Activated T-cell treated with anti-CD3 and anti-CD28 coated beads, Interleukin-2, amount 50 U/mL, for 24 hours (primary cell): ENCODE data around the gene PARP2.
A peak's percentile ranks its signal among the peaks of the same experiment; 100 is the strongest.

Experiments used
- DNase-seq: peaks from one replicate; pipeline ENCODE4 v3.0.0-alpha.2; 2020
- H3K27ac Mint-ChIP-seq: 2 replicates; pipeline ENCODE4 v1.8.0; 2020; ENCODE audit warnings: mild to moderate bottlenecking, mixed read lengths
- H3K27me3 Mint-ChIP-seq: 2 replicates; pipeline ENCODE4 v1.8.0; 2020; ENCODE audit warnings: mixed read lengths
- H3K36me3 Mint-ChIP-seq: 2 replicates; pipeline ENCODE4 v1.8.0; 2020; ENCODE audit warnings: low read depth, mixed read lengths
- H3K4me1 Mint-ChIP-seq: 2 replicates; pipeline ENCODE4 v1.8.0; 2020; ENCODE audit warnings: low read depth, mixed read lengths
- H3K4me3 Mint-ChIP-seq: 2 replicates; pipeline ENCODE4 v1.8.0; 2020; ENCODE audit warnings: mild to moderate bottlenecking, moderate library complexity, mixed read lengths
- H3K9me3 Mint-ChIP-seq: 2 replicates; pipeline ENCODE4 v1.8.0; 2020; ENCODE audit warnings: mixed read lengths

Gene PARP2, protein sequence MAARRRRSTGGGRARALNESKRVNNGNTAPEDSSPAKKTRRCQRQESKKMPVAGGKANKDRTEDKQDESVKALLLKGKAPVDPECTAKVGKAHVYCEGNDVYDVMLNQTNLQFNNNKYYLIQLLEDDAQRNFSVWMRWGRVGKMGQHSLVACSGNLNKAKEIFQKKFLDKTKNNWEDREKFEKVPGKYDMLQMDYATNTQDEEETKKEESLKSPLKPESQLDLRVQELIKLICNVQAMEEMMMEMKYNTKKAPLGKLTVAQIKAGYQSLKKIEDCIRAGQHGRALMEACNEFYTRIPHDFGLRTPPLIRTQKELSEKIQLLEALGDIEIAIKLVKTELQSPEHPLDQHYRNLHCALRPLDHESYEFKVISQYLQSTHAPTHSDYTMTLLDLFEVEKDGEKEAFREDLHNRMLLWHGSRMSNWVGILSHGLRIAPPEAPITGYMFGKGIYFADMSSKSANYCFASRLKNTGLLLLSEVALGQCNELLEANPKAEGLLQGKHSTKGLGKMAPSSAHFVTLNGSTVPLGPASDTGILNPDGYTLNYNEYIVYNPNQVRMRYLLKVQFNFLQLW

DNA sequence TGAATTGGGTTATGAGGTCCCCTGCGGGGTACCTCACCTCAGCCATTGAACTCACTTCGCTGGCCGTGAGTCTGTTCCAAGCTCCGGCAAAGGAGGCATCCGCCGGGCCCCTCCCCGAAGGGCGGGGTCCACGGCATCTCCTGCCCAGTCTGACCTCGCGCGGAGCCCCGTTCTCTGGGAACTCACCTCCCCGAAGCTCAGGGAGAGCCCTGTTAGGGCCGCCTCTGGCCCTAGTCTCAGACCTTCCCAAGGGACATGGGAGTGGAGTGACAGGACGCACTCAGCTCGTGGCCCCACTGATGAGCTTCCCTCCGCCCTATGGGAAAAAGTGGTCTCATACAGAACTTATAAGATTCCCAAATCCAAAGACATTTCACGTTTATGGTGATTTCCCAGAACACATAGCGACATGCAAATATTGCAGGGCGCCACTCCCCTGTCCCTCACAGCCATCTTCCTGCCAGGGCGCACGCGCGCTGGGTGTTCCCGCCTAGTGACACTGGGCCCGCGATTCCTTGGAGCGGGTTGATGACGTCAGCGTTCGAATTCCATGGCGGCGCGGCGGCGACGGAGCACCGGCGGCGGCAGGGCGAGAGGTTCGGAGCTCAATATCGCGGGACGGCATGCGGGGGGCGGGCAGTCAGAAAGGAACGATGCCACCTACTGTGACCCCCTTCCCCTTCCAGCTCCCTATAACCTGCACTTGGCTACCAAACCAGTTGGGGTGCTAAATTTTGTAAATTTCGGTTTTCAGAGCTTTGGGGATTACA, at the start of gene PARP2:
Gene PARP2 (plus strand): TSS at position 544 of the 770 bp plus-strand sequence. CDS start 7 bp downstream, at position 551.
- Mint-ChIP-seq H3K27ac (peak within 1 kb of the TSS; percentile 96), H3K27me3 (no peaks in the 10 kb centered on the region), H3K36me3 (peaks cover 41% of the 10 kb centered on the region), H3K9me3 (no peaks in the 10 kb centered on the region), H3K4me3 (peak within 1 kb of the TSS; percentile 91), H3K4me1 (peaks cover 18% of the 10 kb centered on the region)
- DNase-seq = peak; percentile 95

DNA sequence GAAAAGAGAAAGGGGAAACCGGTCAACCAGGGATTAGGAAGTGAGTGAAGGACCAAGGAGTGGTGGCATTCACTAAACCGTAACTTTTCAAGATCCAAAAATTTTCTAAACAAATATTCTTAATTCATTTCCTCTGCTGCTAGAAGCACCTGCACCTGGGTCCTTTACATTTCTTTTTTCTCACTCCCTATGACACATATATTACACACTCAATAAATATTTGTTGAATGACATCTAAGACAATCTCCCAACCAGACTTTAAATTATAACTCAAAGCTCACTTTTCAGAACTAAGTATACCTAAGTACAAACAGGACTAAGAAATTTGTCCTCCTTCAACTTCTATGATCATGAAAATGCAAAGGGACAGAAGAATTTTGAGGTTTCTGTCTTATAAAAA, 48.8 kb upstream of the PARP2 start:
- DNase-seq = no peak
- no peak overlapping the region for H3K27ac Mint-ChIP-seq
- no peaks in the 10 kb centered on the region for H3K27me3 Mint-ChIP-seq
- peaks cover 3% of the 10 kb centered on the region for H3K4me1 Mint-ChIP-seq
- H3K36me3 Mint-ChIP-seq = peaks cover 84% of the 10 kb centered on the region
- H3K4me3 Mint-ChIP-seq = no peak overlapping the region
- H3K9me3 Mint-ChIP-seq = no peaks in the 10 kb centered on the region

DNA sequence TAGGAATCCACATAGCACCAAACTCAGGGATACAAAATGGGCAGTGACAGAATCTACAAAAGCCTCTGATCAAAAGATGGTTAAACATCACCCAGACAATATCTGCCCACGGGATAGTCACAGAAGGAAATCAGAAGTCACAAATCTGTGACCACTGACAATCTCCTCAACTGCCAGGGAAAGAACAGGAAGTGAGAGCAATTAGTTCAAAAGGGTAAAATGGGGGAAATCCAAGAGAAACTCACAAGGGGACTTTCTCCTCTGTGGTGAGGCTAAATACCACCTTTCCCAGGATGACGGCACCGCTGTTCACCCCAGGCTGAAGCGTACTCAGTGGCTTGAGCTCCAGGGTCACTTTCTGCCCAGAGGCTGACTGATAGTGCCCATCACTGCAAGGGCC, 48.4 kb upstream of the PARP2 start:
- no peak overlapping the region for H3K27ac Mint-ChIP-seq
- no peaks in the 10 kb centered on the region for H3K27me3 Mint-ChIP-seq
- peaks cover 3% of the 10 kb centered on the region for H3K4me1 Mint-ChIP-seq
- H3K36me3 Mint-ChIP-seq = peaks cover 82% of the 10 kb centered on the region
- DNase-seq = no peak
- no peaks in the 10 kb centered on the region for H3K9me3 Mint-ChIP-seq
- no peak overlapping the region for H3K4me3 Mint-ChIP-seq

DNA sequence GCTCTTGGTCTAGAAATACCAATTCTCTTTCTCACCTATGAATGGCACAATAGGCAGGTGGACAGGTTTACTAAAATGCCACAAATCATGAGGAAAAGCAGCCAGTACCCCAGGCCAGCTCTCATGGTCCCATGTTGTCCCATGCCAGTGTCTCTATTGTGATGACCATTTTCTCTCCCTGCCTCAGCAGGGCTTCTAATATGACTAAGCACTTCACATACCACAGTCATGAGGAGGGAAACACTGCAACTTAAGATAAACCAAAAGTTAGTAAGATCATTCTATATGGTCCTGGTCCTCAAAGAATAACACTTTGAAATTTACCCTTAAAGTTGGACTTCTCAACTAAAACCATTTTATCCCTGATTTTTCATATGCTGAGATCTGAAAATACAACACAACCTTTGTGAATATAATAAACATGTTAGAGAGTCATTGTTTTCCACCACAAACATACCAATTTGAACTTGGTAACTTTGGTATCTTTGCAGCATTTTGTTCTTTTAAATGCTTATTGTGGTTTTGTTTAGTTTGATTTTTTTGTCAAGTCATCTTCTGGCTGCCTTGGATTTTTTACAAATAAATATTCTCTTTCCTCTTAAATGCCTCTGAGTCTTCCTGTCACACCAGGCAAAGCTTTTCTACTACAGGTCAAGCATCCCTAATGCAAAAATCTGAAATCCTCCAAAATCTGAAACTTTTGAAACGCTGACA, 41.2 kb upstream of the PARP2 start:
- peaks cover 31% of the 10 kb centered on the region for H3K4me1 Mint-ChIP-seq
- no peaks in the 10 kb centered on the region for H3K9me3 Mint-ChIP-seq
- no peak overlapping the region for H3K4me3 Mint-ChIP-seq
- DNase-seq = no peak
- peak overlapping the region; percentile 48 for H3K27ac Mint-ChIP-seq
- H3K36me3 Mint-ChIP-seq = peaks cover 58% of the 10 kb centered on the region
- no peaks in the 10 kb centered on the region for H3K27me3 Mint-ChIP-seq

DNA sequence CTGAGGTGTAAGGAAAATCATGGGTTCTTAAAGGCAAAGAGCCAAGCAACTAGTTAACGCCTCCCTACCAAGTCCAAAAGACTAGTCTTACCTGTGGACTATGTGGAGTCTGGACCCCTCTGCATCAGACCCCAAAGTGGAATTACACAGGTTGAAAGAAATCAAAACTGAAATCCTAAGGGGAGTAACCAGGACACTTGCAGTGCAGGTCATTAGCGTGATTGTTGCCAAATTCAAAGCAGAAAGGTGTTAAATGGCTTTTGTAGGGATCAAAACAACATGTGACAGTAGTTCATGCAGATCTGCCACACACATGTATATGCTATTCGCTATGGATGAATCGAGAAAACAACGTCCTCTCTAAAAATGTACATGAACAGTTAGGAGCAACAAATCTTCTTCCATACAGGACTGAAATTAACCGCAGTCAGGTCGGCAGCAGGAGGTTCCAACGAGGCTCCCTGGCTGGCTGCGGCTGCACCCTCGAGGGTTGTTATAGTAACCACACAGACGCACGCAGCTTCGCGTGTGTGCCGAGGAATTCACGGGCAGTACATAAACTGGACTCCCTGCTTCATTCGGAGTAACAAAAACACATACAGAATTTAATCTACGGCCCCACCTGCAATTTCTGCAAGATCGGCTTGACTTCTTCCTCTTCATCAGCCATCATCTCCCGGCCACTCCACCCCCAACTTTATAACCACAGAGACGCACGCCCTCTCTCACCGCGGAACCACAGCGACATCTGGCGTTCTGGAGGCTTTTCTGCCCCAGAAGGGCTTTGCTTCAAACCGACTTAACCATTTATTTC, 38.0 kb upstream of the PARP2 start, which contains the start of gene TTC5:
Gene TTC5 (minus strand): TSS at position 687 of the 814 bp plus-strand sequence. CDS start 14 bp downstream, at position 673.
- Mint-ChIP-seq H3K4me3 (peak within 1 kb of the TSS; percentile 88), H3K36me3 (peaks cover 35% of the 10 kb centered on the region), H3K27me3 (no peaks in the 10 kb centered on the region), H3K4me1 (peaks cover 31% of the 10 kb centered on the region), H3K9me3 (no peaks in the 10 kb centered on the region), H3K27ac (peak within 1 kb of the TSS; percentile 82)
- peak; percentile 95 for DNase-seq

DNA sequence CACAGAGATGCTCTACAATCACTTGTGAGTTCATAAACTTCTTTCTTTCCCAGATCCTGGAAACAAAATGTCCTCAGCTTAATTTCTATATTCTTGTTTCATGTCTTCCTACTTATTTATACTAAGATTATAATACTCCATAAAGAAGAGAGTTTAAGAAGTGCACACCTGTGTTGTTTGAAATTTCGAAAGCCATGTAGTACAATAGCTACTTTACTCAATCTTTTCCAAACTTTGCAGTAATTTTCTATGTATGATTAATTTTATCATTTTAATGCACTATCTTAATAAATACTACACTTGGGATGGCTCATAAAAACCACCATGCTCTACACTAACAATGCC, 37.4 kb upstream of the PARP2 start:
- peak overlapping the region; percentile 88 for H3K4me3 Mint-ChIP-seq
- no peak for DNase-seq
- H3K27ac Mint-ChIP-seq = peak overlapping the region; percentile 82
- H3K36me3 Mint-ChIP-seq = peaks cover 29% of the 10 kb centered on the region
- H3K9me3 Mint-ChIP-seq = no peaks in the 10 kb centered on the region
- H3K27me3 Mint-ChIP-seq = no peaks in the 10 kb centered on the region
- peaks cover 31% of the 10 kb centered on the region for H3K4me1 Mint-ChIP-seq

DNA sequence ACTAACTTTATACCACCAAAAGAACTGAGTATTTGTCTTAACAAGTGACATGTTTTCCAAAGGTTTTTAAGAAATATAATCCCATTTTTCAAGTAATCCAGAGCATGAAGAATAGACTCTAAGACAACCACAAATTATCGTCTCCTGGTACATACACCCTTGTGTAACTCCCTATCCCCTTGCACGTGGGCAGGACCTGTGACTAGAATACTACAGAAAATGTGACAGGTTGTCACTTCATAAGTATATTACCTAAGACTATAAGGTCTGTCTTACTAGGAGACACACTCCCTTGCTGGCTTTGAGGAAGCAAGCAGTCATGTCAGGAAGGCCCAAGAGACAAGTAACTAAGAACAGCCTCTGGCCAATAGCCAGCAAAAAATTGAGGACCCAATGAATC, 29.4 kb upstream of the PARP2 start:
- Mint-ChIP-seq H3K36me3 (peaks cover 71% of the 10 kb centered on the region), H3K4me3 (no peak overlapping the region), H3K27me3 (no peaks in the 10 kb centered on the region)

DNA sequence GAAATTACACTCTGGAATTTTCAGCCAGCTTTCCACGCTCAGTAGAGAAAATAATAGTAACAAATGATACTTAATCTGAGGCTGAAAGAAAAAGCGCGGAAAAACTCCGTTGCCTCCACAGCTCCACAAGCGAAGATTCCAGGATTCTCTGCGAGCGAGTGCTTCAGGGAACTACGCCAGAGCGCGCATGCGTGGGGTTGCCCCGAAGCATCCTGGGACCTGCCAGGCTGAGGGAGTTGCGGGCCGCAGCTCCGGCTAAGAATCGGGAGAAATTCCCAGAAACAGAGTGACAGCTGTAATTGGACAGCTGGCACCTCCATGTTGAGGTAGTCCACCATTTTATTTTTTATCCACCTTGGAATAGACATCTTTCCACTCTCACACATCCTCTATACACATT, 25.7 kb upstream of the PARP2 start:
- Mint-ChIP-seq H3K4me3 (no peak overlapping the region), H3K4me1 (no peaks in the 10 kb centered on the region), H3K9me3 (no peaks in the 10 kb centered on the region), H3K36me3 (peaks cover 90% of the 10 kb centered on the region), H3K27ac (no peak overlapping the region), H3K27me3 (no peaks in the 10 kb centered on the region)
- no peak for DNase-seq

More for the DNA sequence above, 29.4 kb upstream of the PARP2 start:
- Mint-ChIP-seq H3K4me1 (no peaks in the 10 kb centered on the region), H3K27ac (no peak overlapping the region), H3K9me3 (no peaks in the 10 kb centered on the region)
- no peak for DNase-seq

DNA sequence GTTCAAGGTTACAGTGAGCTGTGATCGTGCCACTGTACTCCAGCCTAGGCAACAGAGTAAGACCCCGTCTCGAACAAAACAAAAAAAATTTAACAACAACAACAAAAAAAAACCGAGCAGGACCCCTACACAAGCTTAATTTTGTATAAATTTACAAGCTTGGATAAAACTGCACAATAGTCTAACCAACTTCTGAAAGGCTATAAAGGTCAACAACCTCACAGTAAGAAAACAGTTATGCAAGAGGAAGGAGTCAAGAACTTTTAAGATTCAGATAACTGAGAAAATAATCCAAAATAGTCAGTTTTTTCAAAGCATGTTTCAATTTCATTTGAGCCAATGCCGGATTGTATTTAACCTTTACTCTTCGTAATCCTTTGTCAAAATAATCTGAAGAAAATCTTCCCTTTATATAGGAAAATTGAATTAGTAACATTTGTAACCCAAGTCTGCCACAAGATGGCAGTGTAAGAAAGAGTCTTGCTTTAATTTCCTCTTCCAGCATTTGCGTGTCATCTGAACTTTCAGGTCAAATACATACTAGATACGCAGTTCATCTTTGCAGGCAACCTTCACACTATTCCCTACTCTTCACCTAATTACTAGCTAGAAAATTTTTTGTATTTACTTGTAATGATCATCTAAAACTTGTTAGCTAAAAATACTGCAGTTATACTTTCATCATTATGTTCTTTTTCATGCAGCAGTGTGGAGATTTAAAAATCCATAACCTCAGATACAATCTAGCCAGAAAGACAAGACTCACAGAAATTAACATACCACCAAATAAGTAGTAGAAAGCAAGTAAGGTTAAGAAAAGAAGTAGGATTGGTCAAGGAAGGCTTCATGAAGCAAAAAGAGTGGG, 16.2 kb upstream of the PARP2 start:
- DNase-seq = no peak
- Mint-ChIP-seq H3K27ac (peak overlapping the region; percentile 75), H3K4me3 (peak overlapping the region; percentile 45), H3K27me3 (no peaks in the 10 kb centered on the region), H3K36me3 (peaks cover 89% of the 10 kb centered on the region), H3K9me3 (no peaks in the 10 kb centered on the region), H3K4me1 (peaks cover 46% of the 10 kb centered on the region)

DNA sequence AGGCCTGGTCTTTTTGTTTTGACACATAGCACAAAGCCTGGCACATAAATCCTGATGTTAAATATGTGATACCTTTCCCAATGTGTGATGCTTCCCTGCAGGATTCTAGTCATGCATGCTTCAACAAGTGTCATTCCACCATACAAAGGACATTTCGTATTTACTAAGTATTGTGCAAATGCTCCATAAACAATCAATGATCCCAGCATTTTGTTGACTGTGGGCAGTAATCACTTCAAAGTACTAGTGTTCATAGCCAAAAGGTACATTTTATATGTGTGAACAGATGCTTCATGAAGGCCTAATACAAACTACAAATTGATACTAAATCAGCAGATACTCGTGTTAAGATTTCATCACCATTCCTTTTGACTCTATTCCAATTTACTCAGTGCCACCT, 14.7 kb upstream of the PARP2 start:
- no peaks in the 10 kb centered on the region for H3K27me3 Mint-ChIP-seq
- H3K4me3 Mint-ChIP-seq = no peak overlapping the region
- no peak for DNase-seq
- peaks cover 86% of the 10 kb centered on the region for H3K36me3 Mint-ChIP-seq
- H3K9me3 Mint-ChIP-seq = no peaks in the 10 kb centered on the region
- H3K4me1 Mint-ChIP-seq = peaks cover 51% of the 10 kb centered on the region
- peak overlapping the region; percentile 63 for H3K27ac Mint-ChIP-seq

DNA sequence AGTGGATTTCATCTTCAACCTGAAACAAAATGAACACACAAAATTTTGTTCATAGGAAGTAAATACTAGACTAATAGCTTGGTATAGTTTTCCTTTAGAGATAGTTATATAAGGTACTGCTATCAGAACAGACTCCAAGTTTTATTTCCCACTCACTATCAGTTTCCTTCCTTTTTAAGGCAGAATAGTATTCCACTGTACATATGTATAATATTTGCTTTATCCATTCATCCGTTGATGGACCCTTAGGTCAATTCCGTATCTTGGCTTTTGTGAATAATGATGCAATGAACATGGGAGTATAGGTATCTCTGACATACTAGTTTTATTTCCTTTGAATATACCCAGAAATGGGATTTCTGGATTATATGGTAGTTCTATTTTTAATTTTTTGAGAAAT, 14.1 kb upstream of the PARP2 start:
- Mint-ChIP-seq H3K36me3 (peaks cover 79% of the 10 kb centered on the region), H3K9me3 (no peaks in the 10 kb centered on the region), H3K27me3 (no peaks in the 10 kb centered on the region), H3K4me3 (no peak overlapping the region), H3K4me1 (peaks cover 56% of the 10 kb centered on the region), H3K27ac (no peak overlapping the region)
- no peak for DNase-seq

DNA sequence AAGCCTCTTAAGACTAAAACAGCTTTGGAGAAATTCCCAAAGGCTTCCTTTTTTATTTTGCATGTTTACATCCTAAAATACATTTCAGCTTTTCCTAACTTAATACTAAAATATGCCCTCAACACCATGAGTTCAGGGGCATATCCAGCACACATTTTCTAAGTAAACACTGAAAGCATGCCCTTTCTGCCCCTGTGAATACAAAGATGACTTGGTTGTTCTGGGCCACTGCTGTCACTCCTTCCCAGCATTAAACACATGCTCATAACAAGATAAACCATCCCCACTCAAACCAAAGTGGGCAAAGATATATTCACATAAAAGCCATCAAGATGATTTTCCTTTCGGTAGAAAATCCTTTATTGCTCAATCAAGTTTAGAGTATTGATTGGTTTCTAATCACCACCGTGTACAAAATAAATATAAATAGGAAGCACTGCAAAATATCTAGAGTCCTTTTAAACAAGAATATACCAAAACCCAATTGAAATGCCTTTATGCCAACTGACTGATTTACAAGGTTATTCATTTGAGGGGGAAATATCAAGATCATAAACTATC, 12.3 kb upstream of the PARP2 start:
- Mint-ChIP-seq H3K4me1 (peaks cover 61% of the 10 kb centered on the region), H3K4me3 (peak overlapping the region; percentile 96)

DNA sequence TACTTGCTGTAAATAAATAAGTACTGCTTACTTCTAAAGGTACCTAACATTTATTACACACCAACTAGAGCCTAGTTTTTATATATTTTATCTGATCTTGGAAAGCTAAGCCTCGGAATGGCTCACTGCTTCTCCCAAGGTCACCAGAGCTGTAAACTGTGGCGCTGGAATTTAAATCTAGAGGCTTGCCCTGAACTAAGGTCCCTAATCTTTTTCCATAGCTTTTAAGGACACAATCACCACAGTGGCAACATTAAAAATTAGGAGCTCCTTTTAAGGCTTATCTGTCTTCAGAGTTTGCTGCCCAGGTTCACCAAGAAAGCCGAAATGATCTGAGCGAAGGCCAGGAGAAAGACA, 11.0 kb upstream of the PARP2 start:
- no peak for DNase-seq
- H3K4me1 Mint-ChIP-seq = peaks cover 56% of the 10 kb centered on the region
- H3K36me3 Mint-ChIP-seq = peaks cover 53% of the 10 kb centered on the region
- H3K9me3 Mint-ChIP-seq = no peaks in the 10 kb centered on the region
- H3K27ac Mint-ChIP-seq = peak overlapping the region; percentile 97
- H3K27me3 Mint-ChIP-seq = no peaks in the 10 kb centered on the region
- peak overlapping the region; percentile 96 for H3K4me3 Mint-ChIP-seq

More for the DNA sequence above, 12.3 kb upstream of the PARP2 start:
- Mint-ChIP-seq H3K9me3 (no peaks in the 10 kb centered on the region), H3K36me3 (peaks cover 65% of the 10 kb centered on the region), H3K27me3 (no peaks in the 10 kb centered on the region), H3K27ac (peak overlapping the region; percentile 77)
- DNase-seq = no peak
